Measurements from ENCODE around the gene MICAL2.

GRCh38 chr11:12241971-12242672 lies 131.7 kb downstream of the MICAL2 start:
- TF ChIP-seq POLR2A (IDR thresholded peaks at IDR 0.05), result no peak
- no peak for TF ChIP-seq POLR2AphosphoS5 (IDR thresholded peaks at IDR 0.05)
